Dedifferentiated amniotic fluid mesenchymal stem cell (primary cell): ENCODE measurements around the gene PCDHGC4.

Experiments
- DNase-seq: peaks from one replicate; pipeline ENCODE4 v3.0.0-alpha.2; 2016; ENCODE audit errors: extremely low spot score

The PCDHGC4 gene

DNA sequence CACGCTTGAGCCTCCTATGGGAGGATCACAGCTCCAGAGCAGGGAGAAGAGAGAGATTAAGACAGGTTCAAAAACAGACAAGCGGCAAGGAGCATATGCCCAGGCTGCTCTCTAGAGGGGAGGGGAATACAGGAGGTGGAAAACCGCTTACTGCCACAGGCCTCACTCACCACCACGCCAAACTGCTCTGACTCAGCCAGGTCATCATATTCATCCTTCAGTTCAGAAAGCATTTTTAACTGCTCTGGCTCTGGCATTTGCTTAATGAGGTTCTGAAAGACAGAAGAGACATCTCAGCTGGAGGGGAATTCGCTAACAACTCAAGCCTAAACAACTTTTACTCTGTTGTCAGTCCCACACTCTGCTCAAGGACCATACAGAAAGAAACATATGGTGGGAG, 44.2 kb downstream of the PCDHGC4 start:
- DNase-seq = peak; percentile 45

DNA sequence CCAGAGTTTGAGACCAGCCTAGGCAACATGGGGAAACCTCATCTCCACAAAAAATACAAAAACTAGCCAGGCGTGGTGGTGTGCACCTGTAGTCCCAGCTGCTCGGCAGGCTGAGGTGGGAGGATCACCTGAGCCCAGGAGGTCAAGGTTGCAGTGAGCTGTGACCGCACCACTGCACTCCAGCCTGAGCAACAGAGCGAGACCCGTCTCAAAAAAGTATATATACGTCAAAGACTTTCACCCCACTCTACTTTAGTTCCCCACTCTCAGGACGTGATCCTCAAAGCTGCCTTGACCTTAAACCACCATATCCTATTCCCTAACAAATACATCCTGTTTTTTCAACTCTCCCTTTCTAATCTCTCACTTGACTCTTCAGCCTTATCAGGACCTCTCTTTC, 45.0 kb downstream of the PCDHGC4 start:
- DNase-seq = no peak

DNA sequence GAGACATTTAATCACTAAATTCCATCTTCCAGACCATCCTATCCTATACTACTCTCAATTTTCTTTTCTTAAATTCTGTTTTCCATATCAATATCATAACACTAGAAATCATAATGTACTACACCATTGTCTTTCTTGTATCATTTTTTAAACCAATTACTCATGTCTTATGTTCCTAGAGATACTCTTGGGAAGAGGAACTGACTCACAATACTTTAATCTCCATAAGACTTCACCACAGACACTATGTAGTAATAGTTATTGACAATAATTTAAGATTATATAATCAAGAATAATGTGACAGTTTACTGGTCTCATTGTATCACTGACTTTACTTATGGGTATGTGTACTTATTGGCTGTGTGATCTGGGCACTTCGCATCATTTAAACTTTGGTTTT, 47.9 kb downstream of the PCDHGC4 start:
- no peak for DNase-seq

DNA sequence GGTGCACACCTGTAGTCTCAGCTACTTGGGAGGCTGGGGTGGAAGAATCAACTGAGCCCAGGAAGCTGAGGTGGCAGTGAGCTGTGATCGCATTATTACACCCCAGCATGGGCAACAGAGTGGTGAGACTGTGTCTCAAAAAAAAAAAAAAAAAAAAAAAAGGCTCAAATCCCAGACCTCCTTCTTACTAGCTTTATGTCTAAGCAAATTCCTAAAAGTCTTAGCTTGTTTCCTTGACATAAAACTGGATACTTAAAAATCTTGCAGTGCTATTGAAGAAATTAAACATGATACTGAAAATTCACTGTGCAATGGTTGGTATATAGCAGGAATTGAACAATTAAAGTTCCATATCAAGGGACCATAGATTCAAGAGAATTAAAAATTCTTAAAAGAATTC, 49.1 kb downstream of the PCDHGC4 start:
- DNase-seq = no peak

DNA sequence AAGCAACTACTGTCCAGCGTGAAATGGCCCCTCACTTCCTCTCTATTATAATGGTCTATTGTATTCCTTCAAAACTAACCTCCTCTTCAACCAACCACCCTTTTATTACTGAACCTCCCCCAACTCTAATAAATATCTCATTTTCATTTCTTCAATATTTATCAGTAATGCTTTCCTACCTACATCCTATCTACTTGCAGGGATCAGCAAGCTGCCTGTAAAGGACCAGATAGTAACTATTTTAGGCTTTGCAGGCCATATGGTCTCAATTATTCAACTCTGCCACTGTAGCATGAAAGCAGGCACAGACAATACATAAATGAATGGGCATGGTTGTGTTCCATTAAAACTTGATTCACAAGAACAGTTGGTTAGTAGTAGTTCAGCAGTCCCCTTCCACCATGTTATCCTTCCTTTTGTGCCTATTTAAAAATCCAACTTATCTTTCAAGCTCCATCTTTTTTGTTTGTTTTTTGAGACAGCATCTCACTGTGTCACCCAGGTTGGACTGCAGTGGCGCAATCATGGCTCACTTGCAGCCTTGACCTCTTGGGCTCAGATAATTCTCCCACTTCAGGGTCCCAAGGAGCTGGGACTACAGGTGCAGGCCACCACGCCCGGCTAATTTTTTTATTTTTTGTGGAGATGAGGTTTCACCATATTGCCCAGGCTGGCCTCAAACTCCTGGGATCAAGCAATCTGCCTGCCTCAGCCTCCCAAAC, 49.8 kb downstream of the PCDHGC4 start:
- DNase-seq = no peak
